Measurements from ENCODE around the gene KCNMA1. TPM values are rescaled to one million over a fixed set of nuclear protein-coding genes. Genes with fewer than 3 reads are reported as not detected.

KCNMA1 gene
- total RNA-seq, 3 donors from 2014 or later = 0.10 to 0.60 (median 0.18) TPM

DNA sequence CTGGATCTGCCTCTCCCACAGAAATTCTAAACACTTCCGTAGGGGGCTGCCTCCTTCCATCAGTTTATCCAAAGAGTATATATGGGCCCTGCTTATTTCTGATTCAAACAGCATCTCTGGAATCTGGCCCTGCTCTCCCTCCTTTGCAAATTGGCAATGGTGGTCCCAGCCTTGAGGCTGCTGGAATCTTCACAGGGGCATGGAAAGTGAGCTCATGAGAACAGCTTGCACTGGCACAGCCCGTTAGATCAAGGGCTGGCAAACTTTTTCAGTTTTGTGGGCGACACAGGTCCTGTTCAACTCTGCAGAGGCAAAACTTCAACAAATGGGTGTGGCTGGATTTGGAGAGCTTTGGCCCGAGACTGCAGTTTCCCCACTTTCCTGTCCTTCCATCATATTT lies 526.9 kb downstream of the KCNMA1 start:
- H3K4me1 Mint-ChIP-seq (ENCODE audit: low read depth) = no peaks in the 10 kb centered on the region
- ATAC-seq (no peak), DNase-seq (no peak)
- H3K4me3 Mint-ChIP-seq = no peak overlapping the region
- H3K36me3 Mint-ChIP-seq (ENCODE audit: insufficient read depth) = no peaks in the 10 kb centered on the region
- no peaks in the 10 kb centered on the region for H3K27me3 Mint-ChIP-seq (ENCODE audit: low read depth)
- H3K9me3 Mint-ChIP-seq = no peaks in the 10 kb centered on the region

DNA sequence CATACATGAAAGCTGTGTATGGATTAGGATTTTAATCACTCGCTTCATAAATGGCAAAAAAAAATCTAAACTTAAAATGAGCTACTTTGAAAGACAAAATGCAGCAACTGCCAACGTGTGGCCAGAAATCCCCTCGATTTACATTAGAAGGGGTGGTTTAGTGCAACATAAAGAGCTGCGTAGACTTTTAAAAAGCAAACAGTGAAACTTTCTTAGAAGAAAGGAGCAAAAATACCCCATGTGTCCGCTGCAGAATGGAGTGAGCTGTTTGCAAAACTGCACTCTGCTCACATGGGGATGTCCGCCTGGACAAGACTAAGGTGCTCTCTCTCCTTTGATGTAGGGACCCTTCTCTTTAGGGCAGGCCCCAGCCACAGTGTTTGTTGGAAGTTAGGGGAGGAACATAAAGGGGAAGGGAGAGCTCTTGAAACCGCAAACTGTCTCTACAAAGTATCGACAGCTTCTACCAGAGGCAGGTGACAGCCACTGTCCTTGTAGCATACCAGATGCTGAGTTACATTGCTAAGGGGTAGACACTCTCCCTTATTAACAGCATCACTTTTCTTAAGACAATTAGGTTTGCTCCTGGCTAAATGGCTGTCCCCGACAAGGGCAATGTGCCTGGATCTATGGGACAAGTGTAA lies 528.1 kb downstream of the KCNMA1 start:
- H3K27me3 Mint-ChIP-seq (ENCODE audit: low read depth) = no peaks in the 10 kb centered on the region
- ATAC-seq (no peak), DNase-seq (no peak)
- no peaks in the 10 kb centered on the region for H3K36me3 Mint-ChIP-seq (ENCODE audit: insufficient read depth)
- no peak overlapping the region for H3K4me3 Mint-ChIP-seq
- H3K9me3 Mint-ChIP-seq = no peaks in the 10 kb centered on the region
- H3K4me1 Mint-ChIP-seq (ENCODE audit: low read depth) = no peaks in the 10 kb centered on the region

DNA sequence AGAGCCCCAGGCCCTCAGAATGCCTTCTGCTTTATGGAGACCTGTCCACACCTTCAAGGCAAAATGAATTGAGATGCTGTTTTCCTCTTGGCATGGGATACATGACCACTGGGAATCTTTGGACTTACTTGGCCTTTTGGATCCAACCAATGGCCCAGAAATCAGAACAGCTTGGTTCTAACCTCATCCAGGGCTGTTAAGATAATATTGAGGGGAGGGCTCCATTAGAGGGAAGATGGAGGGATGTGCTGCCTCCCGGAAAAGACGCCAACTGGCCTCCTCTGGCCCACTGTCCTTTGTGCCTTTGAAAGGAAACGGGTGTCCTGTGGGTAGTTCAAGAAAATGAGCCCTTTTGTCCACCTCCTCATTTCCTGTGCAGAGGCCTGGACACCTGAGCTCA lies 530.9 kb downstream of the KCNMA1 start:
- Mint-ChIP-seq H3K27me3 (ENCODE audit: low read depth) (no peaks in the 10 kb centered on the region), H3K4me3 (no peak overlapping the region), H3K9me3 (no peaks in the 10 kb centered on the region), H3K36me3 (ENCODE audit: insufficient read depth) (no peaks in the 10 kb centered on the region), H3K4me1 (ENCODE audit: low read depth) (no peaks in the 10 kb centered on the region)
- ATAC-seq = no peak
- DNase-seq = no peak

DNA sequence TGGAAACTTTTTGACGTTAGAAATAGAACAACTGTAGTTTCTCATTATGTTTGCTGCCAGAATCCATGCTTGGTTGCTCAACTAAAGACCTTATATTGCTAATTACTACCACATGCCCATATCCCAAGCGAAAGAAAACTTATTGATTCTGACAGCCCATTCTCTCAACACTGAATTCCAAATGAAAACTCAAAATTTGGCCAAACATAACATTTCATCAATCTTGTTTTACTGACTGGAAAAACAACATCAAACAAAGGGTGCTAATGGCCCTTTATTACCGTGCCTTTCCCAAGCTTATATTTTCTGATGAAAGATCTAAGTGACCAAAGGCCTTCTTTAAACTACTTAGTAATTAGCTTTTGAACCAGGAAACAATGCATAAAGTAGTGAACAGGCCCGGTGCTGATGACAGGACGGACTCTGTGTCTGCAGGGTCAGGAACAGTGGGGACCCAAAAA lies 531.8 kb downstream of the KCNMA1 start:
- Mint-ChIP-seq H3K36me3 (ENCODE audit: insufficient read depth) (no peaks in the 10 kb centered on the region), H3K27me3 (ENCODE audit: low read depth) (no peaks in the 10 kb centered on the region), H3K9me3 (no peaks in the 10 kb centered on the region), H3K4me1 (ENCODE audit: low read depth) (no peaks in the 10 kb centered on the region), H3K4me3 (no peak overlapping the region)
- ATAC-seq (no peak), DNase-seq (no peak)

DNA sequence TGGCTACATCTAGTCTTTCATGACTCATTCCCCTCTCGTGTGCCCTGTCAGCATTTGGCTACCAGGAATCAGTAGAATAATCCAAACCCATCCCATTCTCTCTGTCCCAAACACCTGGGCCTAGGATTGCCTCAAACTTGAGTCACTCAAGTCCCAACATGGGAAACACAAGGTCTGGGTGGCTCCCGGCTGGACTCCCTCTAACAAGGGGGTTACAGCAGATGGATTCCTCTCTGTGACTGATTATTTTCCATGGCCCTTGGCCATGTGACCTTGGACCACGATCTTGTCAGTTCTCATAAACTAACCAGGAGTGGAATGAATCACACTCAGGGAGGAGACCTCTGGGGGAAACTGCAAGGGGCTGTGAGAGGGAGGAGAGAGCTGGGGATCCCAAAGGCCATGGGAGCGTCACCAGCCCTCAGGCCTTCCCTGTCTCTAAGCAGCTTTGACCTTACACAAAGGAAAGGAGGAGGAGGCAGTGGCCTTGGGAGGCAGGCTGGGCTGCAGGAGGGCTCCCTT lies 533.1 kb downstream of the KCNMA1 start:
- H3K4me3 Mint-ChIP-seq = no peak overlapping the region
- DNase-seq = no peak
- ATAC-seq = no peak
- no peaks in the 10 kb centered on the region for H3K36me3 Mint-ChIP-seq (ENCODE audit: insufficient read depth)
- no peaks in the 10 kb centered on the region for H3K27me3 Mint-ChIP-seq (ENCODE audit: low read depth)
- no peaks in the 10 kb centered on the region for H3K9me3 Mint-ChIP-seq
- H3K4me1 Mint-ChIP-seq (ENCODE audit: low read depth) = no peaks in the 10 kb centered on the region

DNA sequence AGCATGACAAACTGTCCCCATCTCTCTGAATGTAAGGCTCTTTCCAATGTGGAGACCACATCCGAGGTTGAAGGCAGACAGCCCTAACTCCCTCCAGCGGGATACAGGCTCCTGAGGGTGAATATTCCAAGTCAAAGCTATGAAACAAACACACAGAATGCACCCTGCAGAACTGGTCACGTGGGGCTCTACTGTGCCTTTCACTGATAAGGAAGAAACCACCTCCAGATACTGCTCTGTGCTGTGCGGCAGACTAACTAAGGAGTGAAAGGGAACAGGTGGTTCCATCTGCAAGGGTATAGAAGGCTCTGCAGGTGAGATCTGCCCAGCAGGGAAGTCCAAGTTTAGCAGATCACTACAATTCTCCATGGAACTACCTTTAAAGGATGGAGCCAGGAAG lies 534.4 kb downstream of the KCNMA1 start:
- H3K4me3 Mint-ChIP-seq = no peak overlapping the region
- H3K36me3 Mint-ChIP-seq (ENCODE audit: insufficient read depth) = no peaks in the 10 kb centered on the region
- ATAC-seq = no peak
- DNase-seq = no peak
- H3K9me3 Mint-ChIP-seq = no peaks in the 10 kb centered on the region
- no peaks in the 10 kb centered on the region for H3K4me1 Mint-ChIP-seq (ENCODE audit: low read depth)
- no peaks in the 10 kb centered on the region for H3K27me3 Mint-ChIP-seq (ENCODE audit: low read depth)

DNA sequence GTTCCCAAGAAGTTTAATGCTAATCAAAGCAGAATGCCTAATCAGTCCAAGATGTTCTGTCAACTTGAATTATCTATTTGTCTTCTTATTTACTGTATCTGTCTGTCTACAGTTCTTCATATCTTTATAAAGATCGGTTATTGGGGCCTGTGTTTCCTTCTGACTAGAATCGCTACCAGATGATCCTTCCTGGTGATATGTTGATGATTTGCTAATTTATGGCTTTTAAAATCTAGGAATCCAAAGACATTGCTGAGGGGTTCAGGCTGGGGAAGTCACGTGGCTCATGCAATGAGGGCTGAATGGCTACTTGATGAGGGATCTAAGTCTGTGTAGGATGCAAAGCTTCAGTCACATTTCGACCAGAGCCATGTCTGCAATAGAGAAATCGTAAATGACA lies 536.3 kb downstream of the KCNMA1 start:
- no peak for ATAC-seq
- DNase-seq = no peak
- no peak overlapping the region for H3K4me3 Mint-ChIP-seq
- H3K36me3 Mint-ChIP-seq (ENCODE audit: insufficient read depth) = no peaks in the 10 kb centered on the region
- H3K4me1 Mint-ChIP-seq (ENCODE audit: low read depth) = no peaks in the 10 kb centered on the region
- H3K27me3 Mint-ChIP-seq (ENCODE audit: low read depth) = peaks cover under 1% of the 10 kb centered on the region
- no peaks in the 10 kb centered on the region for H3K9me3 Mint-ChIP-seq

DNA sequence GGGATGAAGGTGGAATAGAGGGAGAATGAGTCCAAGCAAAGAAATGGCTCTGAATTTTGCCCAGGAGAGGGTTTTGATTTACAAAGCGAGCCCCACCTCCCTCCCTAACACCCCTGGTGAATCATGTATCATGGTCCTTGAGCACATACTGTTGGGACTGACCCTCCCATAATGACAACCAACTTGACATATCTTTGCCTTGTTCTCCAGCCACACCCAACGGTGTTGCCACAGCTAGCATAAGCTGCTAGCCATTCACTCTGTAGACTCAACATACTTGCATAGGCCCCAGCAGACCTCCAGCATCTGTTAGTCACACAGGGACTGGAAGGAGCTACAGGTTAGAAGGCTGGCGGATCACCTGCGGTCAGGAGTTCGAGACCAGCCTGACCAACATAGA lies 538.5 kb downstream of the KCNMA1 start:
- Mint-ChIP-seq H3K4me3 (no peak overlapping the region), H3K4me1 (ENCODE audit: low read depth) (no peaks in the 10 kb centered on the region), H3K27me3 (ENCODE audit: low read depth) (peaks cover 3% of the 10 kb centered on the region), H3K9me3 (no peaks in the 10 kb centered on the region), H3K36me3 (ENCODE audit: insufficient read depth) (no peaks in the 10 kb centered on the region)
- ATAC-seq = no peak
- no peak for DNase-seq

DNA sequence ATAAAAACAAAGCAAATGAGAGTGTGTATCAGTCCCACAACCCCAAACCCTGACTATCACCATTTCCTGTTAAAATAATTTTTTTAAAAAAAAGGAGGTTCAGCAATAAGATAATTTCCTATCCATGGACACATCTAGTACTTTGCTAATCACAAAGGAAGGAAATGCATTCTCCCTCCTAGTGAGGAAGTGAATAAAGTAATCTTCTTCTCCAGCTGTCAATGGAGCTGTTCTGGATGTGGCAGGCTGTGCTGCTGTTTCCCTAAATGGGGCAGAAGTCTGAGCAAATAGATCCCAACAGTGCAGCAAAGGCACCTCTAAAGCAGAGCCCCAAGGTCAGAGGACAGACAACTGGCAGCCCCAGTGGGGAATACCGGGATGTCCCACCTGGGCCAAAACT lies 540.0 kb downstream of the KCNMA1 start:
- H3K36me3 Mint-ChIP-seq (ENCODE audit: insufficient read depth) = no peaks in the 10 kb centered on the region

DNA sequence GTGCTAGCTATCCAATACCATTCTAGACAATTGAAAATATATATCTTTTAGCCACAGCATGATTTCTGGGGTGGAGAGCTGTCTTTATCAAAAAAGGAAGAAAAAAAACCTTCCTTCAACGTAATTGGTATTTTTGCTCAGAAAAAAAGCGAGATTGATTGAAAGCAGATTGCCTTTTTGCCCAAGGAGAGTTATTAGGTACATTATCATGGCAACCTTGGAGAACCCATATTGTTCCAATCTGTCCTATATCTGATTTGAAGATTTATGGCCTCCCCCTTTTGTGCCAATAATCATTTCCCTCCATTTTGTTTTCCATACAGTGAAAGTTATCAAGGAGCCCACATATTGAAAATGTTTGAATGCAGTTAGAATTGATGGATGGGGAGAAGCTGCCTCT lies 544.5 kb downstream of the KCNMA1 start:
- Mint-ChIP-seq H3K36me3 (ENCODE audit: insufficient read depth) (no peaks in the 10 kb centered on the region), H3K4me1 (ENCODE audit: low read depth) (no peaks in the 10 kb centered on the region), H3K4me3 (no peak overlapping the region), H3K27me3 (ENCODE audit: low read depth) (peaks cover 3% of the 10 kb centered on the region), H3K9me3 (no peaks in the 10 kb centered on the region)
- ATAC-seq (no peak), DNase-seq (no peak)

More for the DNA sequence above, 540.0 kb downstream of the KCNMA1 start:
- ATAC-seq (no peak), DNase-seq (no peak)
- Mint-ChIP-seq H3K27me3 (ENCODE audit: low read depth) (peaks cover 3% of the 10 kb centered on the region), H3K9me3 (no peaks in the 10 kb centered on the region), H3K4me3 (no peak overlapping the region), H3K4me1 (ENCODE audit: low read depth) (no peaks in the 10 kb centered on the region)

DNA sequence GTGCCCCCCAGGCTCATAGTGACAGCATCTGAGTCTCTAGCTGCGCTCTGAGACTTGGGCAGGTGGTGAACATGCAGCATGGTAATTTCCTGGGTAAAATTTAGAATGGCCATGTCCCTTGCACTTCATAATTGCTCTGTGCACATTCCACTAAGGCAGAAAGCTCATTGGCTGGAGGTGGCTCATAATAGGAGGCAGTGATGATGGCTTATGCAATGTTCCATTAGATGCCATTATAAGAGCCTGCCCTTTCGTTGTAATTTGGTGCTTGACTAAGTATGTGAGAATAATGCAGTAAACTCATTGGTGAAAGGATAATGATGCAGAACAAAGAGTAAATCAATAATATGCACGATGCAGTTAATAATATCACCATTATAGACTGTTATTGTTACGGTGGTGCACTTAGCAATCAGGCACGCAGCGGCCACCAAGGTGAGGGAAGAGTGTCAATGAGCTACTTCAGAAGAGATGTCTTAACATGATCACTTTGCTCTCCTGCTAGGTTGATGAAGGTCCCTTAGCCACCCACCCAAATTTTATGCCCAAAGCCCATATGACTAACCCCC lies 545.9 kb downstream of the KCNMA1 start:
- Mint-ChIP-seq H3K9me3 (no peaks in the 10 kb centered on the region), H3K36me3 (ENCODE audit: insufficient read depth) (no peaks in the 10 kb centered on the region), H3K27me3 (ENCODE audit: low read depth) (peaks cover 3% of the 10 kb centered on the region), H3K4me3 (no peak overlapping the region), H3K4me1 (ENCODE audit: low read depth) (no peaks in the 10 kb centered on the region)
- ATAC-seq (no peak), DNase-seq (no peak)

DNA sequence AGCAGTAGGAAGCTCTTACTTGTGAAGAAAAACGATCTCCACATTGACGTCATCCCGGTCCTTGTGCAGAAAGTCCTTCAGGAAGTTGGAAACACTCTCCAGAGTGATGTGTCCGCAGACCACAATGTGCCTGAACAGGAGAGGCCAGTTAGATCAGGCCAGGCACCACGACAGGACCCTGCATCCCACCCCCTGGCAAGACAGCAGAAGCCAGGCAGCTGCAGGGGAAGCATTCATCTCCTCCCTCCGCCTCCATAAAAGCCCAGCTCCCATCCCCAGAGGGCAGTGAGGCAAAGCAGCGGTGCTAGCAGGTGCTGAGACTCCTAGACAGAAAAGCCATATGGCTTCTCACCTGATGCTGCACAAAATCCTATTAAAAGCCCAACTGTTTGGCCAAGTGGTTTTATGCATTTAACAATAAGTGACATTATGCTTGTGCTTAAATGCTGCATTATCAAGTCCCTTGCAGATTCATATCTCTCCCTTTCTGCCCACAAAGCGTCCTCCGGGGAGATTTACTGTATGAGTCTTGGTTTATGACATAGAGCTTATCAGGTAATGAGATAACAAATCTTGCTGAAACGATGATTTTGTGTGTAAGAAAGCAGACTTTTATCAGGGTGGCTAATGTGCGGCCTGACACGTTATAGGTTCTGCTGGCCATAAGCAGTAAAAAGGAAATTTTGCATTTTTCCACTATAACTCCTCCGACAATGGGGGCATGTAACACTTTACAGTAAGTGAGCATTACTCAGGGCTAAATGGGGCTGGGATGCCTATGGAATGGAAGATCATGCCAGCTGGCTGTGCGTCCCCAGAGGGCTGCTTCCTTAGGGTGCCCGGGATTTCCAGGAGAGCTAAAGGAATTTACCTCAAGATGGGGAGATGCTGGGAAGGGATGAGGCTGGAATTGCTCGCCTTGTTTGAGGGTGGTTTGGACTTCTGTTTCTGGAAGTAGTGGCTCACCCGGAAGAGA lies 546.9 kb downstream of the KCNMA1 start:
- Mint-ChIP-seq H3K9me3 (no peaks in the 10 kb centered on the region), H3K4me1 (ENCODE audit: low read depth) (no peaks in the 10 kb centered on the region), H3K36me3 (ENCODE audit: insufficient read depth) (no peaks in the 10 kb centered on the region), H3K4me3 (no peak overlapping the region), H3K27me3 (ENCODE audit: low read depth) (no peaks in the 10 kb centered on the region)
- no peak for ATAC-seq
- no peak for DNase-seq

DNA sequence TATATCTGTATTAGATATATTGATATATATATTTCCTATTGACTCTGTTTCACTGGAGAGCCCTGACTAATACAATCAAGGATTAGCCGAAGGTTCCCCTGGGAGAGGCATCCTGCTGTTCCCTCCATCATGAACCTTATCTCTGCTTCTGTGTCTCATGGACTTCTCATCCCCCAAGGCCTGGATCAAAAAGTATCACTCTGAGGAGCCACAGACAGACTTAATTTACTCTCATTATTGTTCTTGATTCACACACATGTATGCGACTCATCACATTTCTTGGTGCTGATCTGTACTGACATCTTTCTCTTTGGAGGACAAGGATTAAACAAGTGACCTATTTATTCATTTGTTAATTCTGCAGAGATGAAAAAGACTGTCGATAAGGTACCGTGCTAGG lies 550.2 kb downstream of the KCNMA1 start:
- ATAC-seq (no peak), DNase-seq (no peak)
- H3K4me3 Mint-ChIP-seq = no peak overlapping the region
- H3K27me3 Mint-ChIP-seq (ENCODE audit: low read depth) = no peaks in the 10 kb centered on the region
- no peaks in the 10 kb centered on the region for H3K9me3 Mint-ChIP-seq
- no peaks in the 10 kb centered on the region for H3K36me3 Mint-ChIP-seq (ENCODE audit: insufficient read depth)
- no peaks in the 10 kb centered on the region for H3K4me1 Mint-ChIP-seq (ENCODE audit: low read depth)

DNA sequence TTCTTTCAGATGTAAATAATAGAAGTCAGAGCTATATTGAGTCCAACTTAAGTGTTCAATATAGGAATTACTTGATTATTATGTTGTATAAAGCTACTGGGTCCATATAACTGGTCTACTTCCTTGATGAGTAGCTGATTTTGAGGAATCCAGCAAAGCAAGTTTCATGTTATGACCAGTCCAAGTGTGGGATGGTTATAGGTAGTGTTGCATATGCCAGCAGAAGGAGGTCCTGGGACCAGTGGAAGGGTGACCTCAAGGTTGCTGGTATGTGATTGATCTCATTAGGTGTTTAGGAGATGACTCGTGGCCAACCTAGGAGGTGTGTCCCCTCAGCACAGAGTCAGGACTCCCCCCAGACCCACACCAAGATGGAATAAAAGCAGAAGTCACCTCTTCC lies 551.5 kb downstream of the KCNMA1 start:
- DNase-seq (no peak), ATAC-seq (no peak)
- Mint-ChIP-seq H3K27me3 (ENCODE audit: low read depth) (no peaks in the 10 kb centered on the region), H3K9me3 (no peaks in the 10 kb centered on the region), H3K36me3 (ENCODE audit: insufficient read depth) (no peaks in the 10 kb centered on the region), H3K4me3 (no peak overlapping the region), H3K4me1 (ENCODE audit: low read depth) (no peaks in the 10 kb centered on the region)
